Activated naive CD8-positive, alpha-beta T cell treated with anti-CD3 and anti-CD28 coated beads, Interleukin-2, amount 10 ng/mL, durations not matched to agents 7 days and 5 days (primary cell): Measurements from ENCODE around the gene CFAP92. TPM values are rescaled to one million over a fixed set of nuclear protein-coding genes. Genes with fewer than 3 reads are reported as not detected.
"Not testable (repeated sequence)": the region's sequence is repeated elsewhere in the genome, so short reads cannot be mapped to it uniquely, and the experiment has no call there.

ENCODE experiments used
- ATAC-seq: fragments of 150-1000 bp; cut with Tn5 transposase; one replicate; pipeline ENCODE4 v1.10.0; 2021; ENCODE audit warnings: low read depth, moderate library complexity
- POLR2A ChIA-PET: fragments of 350-600 bp; sonication (Branson Sonifier 250); formaldehyde crosslinking; loops from one replicate; lab custom pipeline; 2021; ENCODE audit warnings: antibody characterized with exemption; lab: Charles Lee
- DNase-seq: peaks from one replicate; pipeline ENCODE4 v3.0.0; 2021
- H3K27ac Mint-ChIP-seq: one replicate; pipeline ENCODE4 v1.8.0; 2022; ENCODE audit warnings: mild to moderate bottlenecking, mixed read lengths
- H3K27me3 Mint-ChIP-seq: one replicate; pipeline ENCODE4 v1.8.0; 2022; ENCODE audit warnings: mild to moderate bottlenecking, moderate library complexity, mixed read lengths
- H3K36me3 Mint-ChIP-seq: one replicate; pipeline ENCODE4 v1.8.0; 2021; ENCODE audit warnings: mild to moderate bottlenecking, mixed read lengths
- H3K4me1 Mint-ChIP-seq: one replicate; pipeline ENCODE4 v1.8.0; 2021; ENCODE audit warnings: mixed read lengths
- H3K4me3 Mint-ChIP-seq: one replicate; pipeline ENCODE4 v1.8.0; 2022; ENCODE audit warnings: mild to moderate bottlenecking, moderate library complexity, mixed read lengths
- H3K9me3 Mint-ChIP-seq: one replicate; pipeline ENCODE4 v1.8.0; 2021; ENCODE audit warnings: mixed read lengths
- total RNA-seq, 2 experiments: library from RNA; stranded (reverse); gene quantifications; one replicate each; pipeline ENCODE4 v1.2.3, GENCODE V29; 2021

Gene CFAP92
- total RNA-seq, 2 experiments from 2014 or later = 0.22 TPM; not detected in 1

GRCh38 chr3:128864849-128865804, 128.7 kb downstream of the CFAP92 start:
- H3K27ac Mint-ChIP-seq, DNase-seq, POLR2A ChIA-PET, H3K4me1 Mint-ChIP-seq, H3K4me3 Mint-ChIP-seq, ATAC-seq, H3K27me3 Mint-ChIP-seq: not testable (repeated sequence)
- H3K36me3 Mint-ChIP-seq = peaks cover 14% of the 10 kb centered on the region
- peaks cover 11% of the 10 kb centered on the region for H3K9me3 Mint-ChIP-seq

GRCh38 chr3:128864351-128864811, 129.5 kb downstream of the CFAP92 start:
- H3K36me3 Mint-ChIP-seq = peaks cover 14% of the 10 kb centered on the region
- POLR2A ChIA-PET = no interaction called here
- H3K27ac Mint-ChIP-seq = no peak overlapping the region
- no peaks in the 10 kb centered on the region for H3K27me3 Mint-ChIP-seq
- peaks cover 2% of the 10 kb centered on the region for H3K4me1 Mint-ChIP-seq
- DNase-seq = no peak
- no peak overlapping the region for H3K4me3 Mint-ChIP-seq
- no peak for ATAC-seq
- H3K9me3 Mint-ChIP-seq = peaks cover 13% of the 10 kb centered on the region

- Mint-ChIP-seq H3K27ac (no peak overlapping the region), H3K36me3 (peaks cover 18% of the 10 kb centered on the region), H3K4me3 (no peak overlapping the region), H3K9me3 (peaks cover 22% of the 10 kb centered on the region), H3K27me3 (no peaks in the 10 kb centered on the region), H3K4me1 (peaks cover 2% of the 10 kb centered on the region)
- ATAC-seq (no peak), DNase-seq (no peak)
- POLR2A ChIA-PET = interaction anchor here (1.3 kb wide), 1 partner anchor 15 kb away, joined by 3 read pairs; no protein-coding TSS in a partner anchor
Measured at GRCh38 chr3:128863560-128863959, 130.3 kb downstream of the CFAP92 start.

GRCh38 chr3:128861491-128861890, 132.4 kb downstream of the CFAP92 start:
- POLR2A ChIA-PET = interaction anchor here (1.0 kb wide), 1 partner anchor 455 kb away, joined by 3 read pairs; a partner anchor contains a TSS
- Mint-ChIP-seq H3K27me3 (no peaks in the 10 kb centered on the region), H3K36me3 (peaks cover 18% of the 10 kb centered on the region), H3K4me3 (no peak overlapping the region), H3K27ac (no peak overlapping the region), H3K9me3 (peaks cover 25% of the 10 kb centered on the region), H3K4me1 (peaks cover 2% of the 10 kb centered on the region)
- no peak for DNase-seq
- ATAC-seq = no peak

Other genes starting within 250 kb of the CFAP92 start
- 10 to 100 TPM; 55.9 to 63.5 TPM for gene ACAD9, start 114.5 kb downstream of the CFAP92 start, total RNA-seq
- gene EFCC1, start 7.2 kb upstream of the CFAP92 start, total RNA-seq = under 1 TPM; 0.14 to 0.23 TPM
- not detected for gene GP9, start 66.7 kb upstream of the CFAP92 start, total RNA-seq
- 10 to 100 TPM; 62.5 to 72.6 TPM for gene RAB43, start 127.7 kb upstream of the CFAP92 start, total RNA-seq
- gene ISY1, start 167.0 kb upstream of the CFAP92 start, total RNA-seq = 10 to 100 TPM; 52.1 to 59.0 TPM
- gene CNBP, start 189.8 kb upstream of the CFAP92 start, total RNA-seq = 100 to 1,000 TPM; 309 to 312 TPM